Neural progenitor cell (in vitro differentiated cells): Measurements from ENCODE around the gene CCSER1. TPM values are rescaled to one million over a fixed set of nuclear protein-coding genes. Genes with fewer than 3 reads are reported as not detected.

Experiments
- DNase-seq: peaks from one replicate; pipeline ENCODE4 v3.0.0-alpha.2; 2016; ENCODE audit warnings: low spot score
- H2AFZ ChIP-seq: fragments of 200-600 bp; sonication (generic); replicated peaks from 2 replicates; pipeline ENCODE4 v1.6.1; 2016; ENCODE audit warnings: antibody characterized with exemption
- H3F3A ChIP-seq: fragments of 200-600 bp; sonication (generic); 2 replicates; pipeline ENCODE4 v1.6.1; 2016; ENCODE audit warnings: antibody characterized with exemption, low read depth
- H3K27ac ChIP-seq: fragments of 200-600 bp; sonication (generic); 2 replicates; pipeline ENCODE4 v1.5.1; 2016; ENCODE audit warnings: mild to moderate bottlenecking
- H3K27me3 ChIP-seq: fragments of 200-600 bp; sonication (generic); 2 replicates; pipeline ENCODE4 v1.6.1; 2016; ENCODE audit warnings: mild to moderate bottlenecking, moderate library complexity
- H3K36me3 ChIP-seq: fragments of 200-600 bp; sonication (generic); 2 replicates; pipeline ENCODE4 v1.5.1; 2016
- H3K4me1 ChIP-seq: fragments of 200-600 bp; sonication (generic); 2 replicates; pipeline ENCODE4 v1.6.1; 2016; ENCODE audit warnings: mixed run types
- H3K4me2 ChIP-seq: fragments of 200-600 bp; sonication (generic); 2 replicates; pipeline ENCODE4 v1.6.1; 2016
- H3K4me3 ChIP-seq: fragments of 200-600 bp; sonication (generic); 2 replicates; pipeline ENCODE4 v1.5.1; 2016
- H3K79me2 ChIP-seq: fragments of 200-600 bp; sonication (generic); 2 replicates; pipeline ENCODE4 v1.6.1; 2016; ENCODE audit warnings: low read depth
- H3K9ac ChIP-seq: fragments of 200-600 bp; sonication (generic); 2 replicates; pipeline ENCODE4 v1.6.1; 2016
- H3K9me3 ChIP-seq: fragments of 200-600 bp; sonication (generic); 2 replicates; pipeline ENCODE4 v1.5.1; 2016; ENCODE audit warnings: low read depth
- H4K20me1 ChIP-seq: fragments of 200-600 bp; sonication (generic); 2 replicates; pipeline ENCODE4 v1.6.1; 2016; ENCODE audit warnings: low read depth
- H3K27ac Mint-ChIP-seq: 3 replicates; pipeline ENCODE4 v1.8.0; 2021; ENCODE audit warnings: mixed read lengths
- H3K27me3 Mint-ChIP-seq: 2 replicates; pipeline ENCODE4 v1.8.0; 2022; ENCODE audit warnings: low read depth, mild to moderate bottlenecking, inconsistent platforms, moderate library complexity, mixed read lengths; ENCODE audit not compliant: insufficient read depth
- H3K36me3 Mint-ChIP-seq: 3 replicates; pipeline ENCODE4 v1.8.0; 2021; ENCODE audit warnings: mixed read lengths
- H3K4me1 Mint-ChIP-seq: 3 replicates; pipeline ENCODE4 v1.8.0; 2021; ENCODE audit warnings: mixed read lengths
- H3K4me3 Mint-ChIP-seq: 3 replicates; pipeline ENCODE4 v1.8.0; 2021; ENCODE audit warnings: mild to moderate bottlenecking, moderate library complexity, mixed read lengths
- H3K9me3 Mint-ChIP-seq: 3 replicates; pipeline ENCODE4 v1.8.0; 2020; ENCODE audit warnings: mixed read lengths
- CTCF ChIP-seq: fragments of 200-600 bp; sonication (generic); IDR thresholded peaks from 2 replicates; pipeline ENCODE4 v1.5.1; 2017; ENCODE audit warnings: antibody characterized with exemption, mild to moderate bottlenecking
- EZH2 ChIP-seq: fragments of 200-600 bp; sonication (generic); IDR thresholded peaks from 2 replicates; pipeline ENCODE4 v1.6.1; 2017; ENCODE audit warnings: antibody characterized with exemption, mild to moderate bottlenecking, moderate library complexity
- EZH2phosphoT487 ChIP-seq: fragments of 200-600 bp; sonication (generic); IDR thresholded peaks from 2 replicates; pipeline ENCODE4 v1.6.1; 2017; ENCODE audit warnings: antibody characterized with exemption
- total RNA-seq: library from RNA; depleted of rRNA; stranded (reverse); fragments of >200 nt; gene quantifications from 2 replicates; pipeline ENCODE4 v1.2.3, GENCODE V29; 2015; ENCODE audit warnings: low replicate concordance

Gene CCSER1
- total RNA-seq, 1 donor from 2014 or later = 0.77 TPM

- TF ChIP-seq EZH2 = no peak
- no peak for TF ChIP-seq EZH2phosphoT487
- TF ChIP-seq CTCF = no peak
Measured at GRCh38 chr4:90515191-90515590, 388.0 kb downstream of the CCSER1 start.

GRCh38 chr4:90528551-90528950, 401.4 kb downstream of the CCSER1 start:
- Histone ChIP-seq H2AFZ (no peak overlapping the region), H3K4me1 (no peaks in the 10 kb centered on the region), H3K9me3 (no peaks in the 10 kb centered on the region), H3F3A (no peaks in the 10 kb centered on the region), H3K9ac (no peak overlapping the region), H4K20me1 (no peaks in the 10 kb centered on the region), H3K4me2 (no peak overlapping the region), H3K79me2 (no peaks in the 10 kb centered on the region), H3K27ac (no peak overlapping the region), H3K36me3 (no peaks in the 10 kb centered on the region), H3K4me3 (no peak overlapping the region), H3K27me3 (no peaks in the 10 kb centered on the region)
- H3K27me3 Mint-ChIP-seq = peaks cover 2% of the 10 kb centered on the region
- no peaks in the 10 kb centered on the region for H3K36me3 Mint-ChIP-seq
- no peak overlapping the region for H3K27ac Mint-ChIP-seq
- peaks cover 3% of the 10 kb centered on the region for H3K9me3 Mint-ChIP-seq
- no peaks in the 10 kb centered on the region for H3K4me1 Mint-ChIP-seq
- TF ChIP-seq EZH2phosphoT487 (no peak), EZH2 (no peak), CTCF (no peak)
- no peak overlapping the region for H3K4me3 Mint-ChIP-seq
- no peak for DNase-seq

More at GRCh38 chr4:90515191-90515590, 388.0 kb downstream of the CCSER1 start:
- H2AFZ ChIP-seq = no peak overlapping the region
- no peak for DNase-seq
- H3K36me3 Mint-ChIP-seq = no peaks in the 10 kb centered on the region
- no peak overlapping the region for H3K27ac Mint-ChIP-seq
- H3K9ac ChIP-seq = no peak overlapping the region
- H3K36me3 ChIP-seq = no peaks in the 10 kb centered on the region
- no peaks in the 10 kb centered on the region for H3F3A ChIP-seq
- H3K4me2 ChIP-seq = no peak overlapping the region
- H3K27ac ChIP-seq = no peak overlapping the region
- no peaks in the 10 kb centered on the region for H3K79me2 ChIP-seq
- H3K4me1 ChIP-seq = peaks cover 4% of the 10 kb centered on the region
- no peak overlapping the region for H3K4me3 Mint-ChIP-seq
- H3K9me3 ChIP-seq = no peaks in the 10 kb centered on the region
- H3K27me3 Mint-ChIP-seq = no peaks in the 10 kb centered on the region
- H3K27me3 ChIP-seq = no peaks in the 10 kb centered on the region
- no peaks in the 10 kb centered on the region for H4K20me1 ChIP-seq
- H3K9me3 Mint-ChIP-seq = no peaks in the 10 kb centered on the region
- H3K4me1 Mint-ChIP-seq = peaks cover 9% of the 10 kb centered on the region
- no peak overlapping the region for H3K4me3 ChIP-seq

GRCh38 chr4:90536408-90536807, 409.2 kb downstream of the CCSER1 start:
- Mint-ChIP-seq H3K9me3 (peaks cover 3% of the 10 kb centered on the region), H3K4me1 (peaks cover 3% of the 10 kb centered on the region), H3K4me3 (no peak overlapping the region), H3K36me3 (no peaks in the 10 kb centered on the region), H3K27ac (no peak overlapping the region), H3K27me3 (no peaks in the 10 kb centered on the region)
- Histone ChIP-seq H3K9me3 (peaks cover 5% of the 10 kb centered on the region), H3K9ac (no peak overlapping the region), H3K4me2 (no peak overlapping the region), H3K4me3 (no peak overlapping the region), H3K27me3 (no peaks in the 10 kb centered on the region), H3K79me2 (no peaks in the 10 kb centered on the region), H3F3A (peaks cover 12% of the 10 kb centered on the region), H2AFZ (no peak overlapping the region), H3K4me1 (peaks cover 13% of the 10 kb centered on the region), H3K36me3 (no peaks in the 10 kb centered on the region), H3K27ac (no peak overlapping the region), H4K20me1 (no peaks in the 10 kb centered on the region)
- no peak for DNase-seq
- TF ChIP-seq CTCF = no peak
- no peak for TF ChIP-seq EZH2phosphoT487
- TF ChIP-seq EZH2 = no peak
